Left colon (tissue), 2 donors: ENCODE measurements around the gene C9orf85. TPM values are rescaled to one million over a fixed set of nuclear protein-coding genes. Genes with fewer than 3 reads are reported as not detected.

ENCODE experiments used
- ATAC-seq: fragments of 200-7000 bp; cut with Tn5 transposase; one replicate; pipeline ENCODE4 v1.9.1; 2020; ENCODE audit warnings: mild to moderate bottlenecking, moderate library complexity
- DNase-seq, 2 donors: peaks; one replicate each; pipeline ENCODE4 v3.0.0-alpha.2; 2020
- intact Hi-C, 2 donors: fragments of 100-400 bp; cut with DNase I in 1 of 2; cut with micrococcal nuclease in 1 of 2; formaldehyde crosslinking; loops; one replicate each; pipeline versions ENCODE4 v1.11.2 to v1.14.0; 2022; cut with DNase I, micrococcal nuclease
- long read RNA-seq: library from polyadenylated mRNA; unstranded; transcript quantifications from one replicate; pipeline ENCODE4 v2.0.0, GENCODE V29; 2021
- total RNA-seq, 2 donors: library from RNA; stranded (reverse); fragmentation: NEBNext Ultra II Directional; extraction: Animal tissue kit (Norgen Biotek cat#: 25700); gene quantifications; one replicate each; pipeline ENCODE4 v1.2.1, GENCODE V29; 2021
- donor health status: DM: no; HTN: no; CAD: no.
- donor health status: DM: yes; HTN: yes; CAD: no.

Gene C9orf85, protein sequence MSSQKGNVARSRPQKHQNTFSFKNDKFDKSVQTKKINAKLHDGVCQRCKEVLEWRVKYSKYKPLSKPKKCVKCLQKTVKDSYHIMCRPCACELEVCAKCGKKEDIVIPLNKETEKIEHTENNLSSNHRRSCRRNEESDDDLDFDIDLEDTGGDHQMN
- total RNA-seq, result 10 to 100 TPM; 13.5 to 16.9 TPM
- long read RNA-seq, partial matches to known transcripts, result 0 of 8 reads
- long read RNA-seq, other reads (novel, unspliced or antisense), result 4 of 8 reads

DNA sequence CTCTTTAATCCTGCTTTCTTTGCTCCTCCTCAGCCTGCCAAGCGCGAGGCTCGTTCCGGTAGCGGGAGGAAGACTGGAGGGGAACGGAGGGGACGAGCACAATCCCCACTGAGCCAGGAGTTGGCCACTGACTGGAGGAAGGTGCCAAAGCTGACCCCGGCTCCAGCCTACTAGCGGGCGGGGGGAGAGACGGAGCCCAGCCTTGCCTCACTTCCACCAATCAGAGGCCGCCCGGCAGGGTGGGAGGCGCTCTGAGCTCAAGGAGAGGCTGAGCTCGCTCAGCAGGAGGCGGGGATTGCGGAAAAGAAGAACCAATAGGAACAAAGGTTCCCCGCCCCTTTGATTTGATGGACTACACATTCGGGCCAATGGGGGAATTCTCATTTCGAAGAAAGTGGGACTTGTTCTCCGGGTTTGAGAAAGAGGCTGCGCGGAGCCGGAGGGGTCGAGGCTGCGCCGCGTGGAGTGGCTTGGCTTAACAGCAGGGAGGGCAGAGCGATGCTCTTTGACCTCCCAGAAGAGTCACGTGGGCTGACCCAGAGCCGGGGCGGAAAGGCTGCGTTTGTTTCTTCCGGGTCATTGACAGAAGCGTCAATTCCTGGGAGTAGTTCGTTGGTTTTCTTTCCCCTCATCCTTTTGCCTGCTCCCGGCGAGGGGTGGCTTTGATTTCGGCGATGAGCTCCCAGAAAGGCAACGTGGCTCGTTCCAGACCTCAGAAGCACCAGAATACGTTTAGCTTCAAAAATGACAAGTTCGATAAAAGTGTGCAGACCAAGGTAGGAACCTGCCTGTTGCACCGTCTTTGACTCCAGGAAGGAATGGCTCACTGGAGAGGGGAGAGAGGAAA lies at the start of gene C9orf85, which contains the start of gene ABHD17B:
Gene C9orf85, plus strand, starts transcription at position 579 of the 847 bp plus-strand sequence. Its CDS starts 96 bp downstream, at position 675.
Gene ABHD17B, minus strand, starts transcription at position 133 of the 847 bp plus-strand sequence. CDS start 36,113 bp downstream, outside the sequence.
- peak; percentile 92 for ATAC-seq
- peak; percentile 98 to 99 for DNase-seq
- intact Hi-C loops, result no loop called here

GRCh38 chr9:71863631-71864030 lies 47.8 kb upstream of the C9orf85 start:
- DNase-seq (no peak), ATAC-seq (no peak)
- intact Hi-C loops, result no loop called here

DNA sequence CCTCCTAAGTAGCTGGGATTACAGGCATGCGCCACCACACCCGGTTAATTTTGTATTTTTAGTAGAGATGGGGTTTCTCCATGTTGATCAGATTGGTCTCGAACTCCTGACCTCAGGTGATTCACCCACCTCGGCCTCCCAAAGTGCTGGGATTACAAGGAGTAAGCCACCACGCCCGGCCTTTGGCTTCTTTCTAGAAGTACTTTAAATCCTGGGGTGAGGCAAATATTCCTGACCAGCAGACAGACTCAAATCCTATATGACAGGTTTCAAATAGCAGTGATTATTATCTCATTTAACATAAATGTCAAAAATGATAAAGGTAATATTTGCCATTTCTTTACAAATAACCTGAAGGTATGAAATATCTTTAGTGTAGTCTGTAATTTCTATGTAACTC lies 36.1 kb upstream of the C9orf85 start:
- intact Hi-C loops, result no loop called here
- ATAC-seq (no peak), DNase-seq (no peak)

- ATAC-seq, result no peak
- intact Hi-C loops, result no loop called here
Observed at GRCh38 chr9:71876106-71876505, 35.3 kb upstream of the C9orf85 start.

DNA sequence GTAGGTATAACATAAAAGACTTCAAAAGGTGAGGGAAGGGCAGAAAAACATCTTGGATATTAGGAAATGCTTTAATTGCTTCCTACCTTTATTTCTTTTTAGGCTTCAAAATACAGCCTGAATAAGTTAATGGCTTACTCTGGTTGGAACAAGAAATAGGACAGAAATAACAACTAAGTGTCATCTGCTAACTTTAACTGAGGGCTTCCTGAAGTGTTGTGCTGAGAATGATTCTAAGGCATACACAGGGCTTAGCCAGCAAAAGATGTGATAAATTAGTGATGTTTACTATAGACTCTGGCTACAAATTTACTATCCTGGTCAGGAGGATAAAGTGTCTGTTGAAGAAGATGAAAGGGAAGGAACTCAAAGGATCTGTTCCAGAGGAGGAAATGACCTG lies 34.6 kb upstream of the C9orf85 start:
- no peak for ATAC-seq
- intact Hi-C loops, result no loop called here
- no peak for DNase-seq

More at GRCh38 chr9:71876106-71876505, 35.3 kb upstream of the C9orf85 start:
- DNase-seq, result no peak

- intact Hi-C loops, result no loop called here
- ATAC-seq (no peak), DNase-seq (no peak)
Observed at GRCh38 chr9:71878327-71879274, 32.8 kb upstream of the C9orf85 start.

- DNase-seq (no peak), ATAC-seq (no peak)
- intact Hi-C loops, result no loop called here
Observed at GRCh38 chr9:71879644-71880174, 31.7 kb upstream of the C9orf85 start.

DNA sequence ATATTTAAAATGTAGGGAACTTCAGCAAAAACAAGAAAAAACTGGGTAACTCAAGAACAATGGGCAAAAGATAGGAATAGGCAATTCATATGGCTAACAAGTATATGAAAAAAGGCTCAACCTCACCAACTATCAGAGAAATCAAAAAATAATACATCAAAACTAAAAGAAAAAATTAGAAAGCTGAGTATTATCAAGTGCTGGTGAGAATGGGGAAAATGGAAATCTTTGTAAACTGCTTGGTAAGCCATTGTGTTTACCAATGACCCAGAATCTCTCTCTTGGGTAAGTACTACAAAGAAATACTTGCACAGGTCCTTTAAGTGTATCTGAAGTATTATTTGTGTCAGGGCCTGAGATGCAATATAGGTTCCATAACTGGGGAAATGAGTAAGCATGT lies 27.4 kb upstream of the C9orf85 start:
- DNase-seq, result no peak
- intact Hi-C loops, result no loop called here
- ATAC-seq, result no peak

GRCh38 chr9:71885467-71885866 lies 26.0 kb upstream of the C9orf85 start:
- DNase-seq (no peak), ATAC-seq (no peak)
- intact Hi-C loops, result no loop called here

GRCh38 chr9:71886015-71886414 lies 25.4 kb upstream of the C9orf85 start:
- no peak for ATAC-seq
- DNase-seq, result no peak
- intact Hi-C loops, result no loop called here

GRCh38 chr9:71886541-71886940 lies 24.9 kb upstream of the C9orf85 start:
- intact Hi-C loops, result no loop called here
- DNase-seq (no peak), ATAC-seq (no peak)

DNA sequence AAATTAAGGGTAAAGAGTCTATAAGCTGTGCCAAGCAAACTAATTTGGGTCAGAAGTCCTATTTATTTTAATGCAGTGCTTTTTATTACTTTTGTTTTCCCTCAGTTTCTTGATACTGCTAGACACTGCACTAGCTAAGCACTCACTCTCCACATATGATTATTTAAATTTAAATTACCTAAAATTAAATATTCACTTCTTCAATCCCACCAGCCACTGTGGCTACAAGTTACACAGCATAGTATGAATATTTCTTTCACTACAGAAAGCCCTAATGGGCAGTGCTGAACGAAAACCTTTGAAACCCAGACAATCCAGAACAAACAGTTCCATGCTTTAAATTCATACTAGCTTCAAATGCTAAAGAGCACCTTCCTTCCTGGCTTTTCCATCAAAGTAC lies 24.1 kb upstream of the C9orf85 start:
- no peak for DNase-seq
- no peak for ATAC-seq
- intact Hi-C loops, result no loop called here

DNA sequence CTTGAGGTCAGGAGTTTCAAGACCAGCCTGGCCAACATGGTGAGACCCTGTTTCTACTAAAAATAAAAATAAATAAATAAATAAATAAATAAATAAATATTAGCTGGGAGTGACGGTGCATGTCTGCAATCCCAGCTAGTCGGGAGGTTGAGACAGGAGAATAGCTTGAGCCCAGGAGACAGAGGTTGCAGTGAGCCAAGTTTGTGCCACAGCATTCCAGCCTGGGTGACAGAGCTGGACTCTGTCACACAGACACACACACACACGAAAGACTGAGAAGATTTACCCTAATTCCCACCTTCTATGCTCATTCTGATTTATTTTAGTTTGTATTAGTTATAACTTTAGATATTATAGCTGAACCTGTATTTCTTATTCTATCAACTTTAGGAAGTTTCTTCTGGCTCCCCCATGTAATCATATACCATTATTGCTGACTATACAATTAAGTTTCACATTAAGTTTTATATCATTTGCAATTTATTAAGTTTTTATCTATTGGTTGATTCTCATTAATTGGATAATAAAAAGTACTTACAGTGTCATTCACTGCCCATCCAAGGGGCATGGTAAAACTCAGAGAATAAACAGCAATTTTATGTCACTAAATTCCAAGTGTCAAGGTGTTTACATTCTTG lies 21.3 kb upstream of the C9orf85 start:
- ATAC-seq (no peak), DNase-seq (no peak)
- intact Hi-C loops, result no loop called here

- no peak for ATAC-seq
- intact Hi-C loops, result no loop called here
- DNase-seq, result no peak
Observed at GRCh38 chr9:71891557-71892189, 19.8 kb upstream of the C9orf85 start.

DNA sequence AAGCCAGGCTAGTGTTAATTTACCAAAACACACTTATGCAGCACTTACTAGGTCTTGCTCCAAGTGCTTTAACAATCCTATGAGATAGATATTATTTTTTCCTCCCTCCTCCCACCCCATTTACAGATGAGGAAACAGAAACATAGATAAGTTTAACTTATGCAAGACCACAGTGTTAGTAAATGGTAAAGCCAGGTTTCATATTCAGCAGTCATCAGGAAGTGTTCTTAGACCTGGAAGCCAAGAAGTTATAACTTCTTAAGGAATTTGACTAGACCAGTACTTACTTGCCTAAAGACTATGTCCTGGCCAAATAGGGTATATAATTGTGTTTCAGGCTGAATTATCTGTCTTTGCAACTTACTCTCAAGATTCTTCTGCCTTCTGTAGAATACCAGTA lies 16.3 kb upstream of the C9orf85 start:
- intact Hi-C loops, result no loop called here
- ATAC-seq, result peak; percentile 71
- DNase-seq, result no peak

DNA sequence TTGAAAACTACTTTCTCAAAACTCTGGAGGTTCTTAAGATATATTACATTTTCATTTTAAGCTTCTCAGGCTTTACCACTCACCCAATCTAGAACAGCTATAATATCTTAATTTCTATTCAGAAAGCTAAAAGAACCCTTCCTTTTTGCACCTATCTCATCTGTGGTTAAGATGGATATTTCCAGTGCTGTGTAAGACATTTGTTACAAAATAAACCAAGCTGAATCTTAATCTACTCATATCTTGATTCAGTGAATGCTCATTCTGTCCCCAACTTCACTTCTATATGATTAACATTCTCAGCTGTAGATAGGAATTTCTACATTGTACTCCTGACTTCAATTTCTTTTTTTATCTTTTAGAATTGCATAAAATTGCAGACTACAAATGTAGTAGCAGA lies 15.5 kb upstream of the C9orf85 start:
- intact Hi-C loops, result no loop called here
- DNase-seq, result no peak

GRCh38 chr9:71896761-71897160 lies 14.7 kb upstream of the C9orf85 start:
- ATAC-seq, result no peak
- intact Hi-C loops, result no loop called here
- DNase-seq, result no peak

More for the DNA sequence above, 15.5 kb upstream of the C9orf85 start:
- no peak for ATAC-seq

DNA sequence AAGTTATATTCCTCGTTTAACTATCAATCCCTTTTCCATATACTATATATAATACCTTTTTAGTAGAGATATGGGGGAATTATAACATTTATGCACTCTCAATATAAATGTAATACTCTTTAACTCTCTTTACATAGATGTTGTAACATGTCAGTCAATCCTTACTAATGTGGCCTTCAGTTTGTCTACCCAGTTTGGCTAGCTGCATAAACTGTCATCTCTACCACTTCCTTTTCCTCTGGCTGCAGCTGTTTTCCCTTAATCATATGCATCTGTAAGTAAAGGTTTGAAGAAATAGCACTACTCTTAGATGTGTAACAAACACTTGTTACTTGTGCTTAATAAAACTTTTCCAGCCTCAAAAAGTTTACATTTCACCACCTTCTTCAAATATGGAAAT lies 13.9 kb upstream of the C9orf85 start:
- intact Hi-C loops, result no loop called here
- ATAC-seq, result no peak
- DNase-seq, result no peak
